SK-N-SH treated with all-trans-retinoic acid at 6 μM for 48 hours (cell line): Measurements from ENCODE around the gene SYNE3.

Experiments used
- CSRNP3 ChIP-seq: fragments of 250-450 bp; sonication (Bioruptor Pico); IDR thresholded peaks from 2 replicates; pipeline ENCODE4 v1.5.1; 2021; ENCODE audit warnings: mild to moderate bottlenecking, moderate library complexity
- PATZ1 ChIP-seq: fragments of 250-450 bp; sonication (Bioruptor Pico); IDR thresholded peaks from 2 replicates; pipeline ENCODE4 v1.8.0; 2020; ENCODE audit warnings: mild to moderate bottlenecking, moderate library complexity, borderline replicate concordance
- ZFP3 ChIP-seq: fragments of 250-450 bp; sonication (Bioruptor Pico); IDR thresholded peaks from 2 replicates; pipeline ENCODE4 v1.5.0; 2020; ENCODE audit warnings: mild to moderate bottlenecking, moderate library complexity

GRCh38 chr14:95496111-95496681 is 20.3 kb downstream of the SYNE3 start:
- TF ChIP-seq PATZ1 (CRISPR knock-in tag) (no peak), CSRNP3 (no peak), ZFP3 (CRISPR knock-in tag) (no peak)
